Dermis blood vessel endothelial cell (primary cell): ENCODE measurements around the gene NME8. TPM values are rescaled to one million over a fixed set of nuclear protein-coding genes. Genes with fewer than 3 reads are reported as not detected.
"Not testable (repeated sequence)": the region's sequence is repeated elsewhere in the genome, so short reads cannot be mapped to it uniquely, and the experiment has no call there.

ENCODE experiments used
- DNase-seq: peaks from one replicate; pipeline ENCODE4 v3.0.0; 2010
- total RNA-seq: library from RNA; depleted of rRNA; stranded (reverse); fragments of >200 nt; gene quantifications from 2 replicates; pipeline ENCODE4 v1.2.3, GENCODE V29; 2014

NME8 gene, protein sequence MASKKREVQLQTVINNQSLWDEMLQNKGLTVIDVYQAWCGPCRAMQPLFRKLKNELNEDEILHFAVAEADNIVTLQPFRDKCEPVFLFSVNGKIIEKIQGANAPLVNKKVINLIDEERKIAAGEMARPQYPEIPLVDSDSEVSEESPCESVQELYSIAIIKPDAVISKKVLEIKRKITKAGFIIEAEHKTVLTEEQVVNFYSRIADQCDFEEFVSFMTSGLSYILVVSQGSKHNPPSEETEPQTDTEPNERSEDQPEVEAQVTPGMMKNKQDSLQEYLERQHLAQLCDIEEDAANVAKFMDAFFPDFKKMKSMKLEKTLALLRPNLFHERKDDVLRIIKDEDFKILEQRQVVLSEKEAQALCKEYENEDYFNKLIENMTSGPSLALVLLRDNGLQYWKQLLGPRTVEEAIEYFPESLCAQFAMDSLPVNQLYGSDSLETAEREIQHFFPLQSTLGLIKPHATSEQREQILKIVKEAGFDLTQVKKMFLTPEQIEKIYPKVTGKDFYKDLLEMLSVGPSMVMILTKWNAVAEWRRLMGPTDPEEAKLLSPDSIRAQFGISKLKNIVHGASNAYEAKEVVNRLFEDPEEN
- total RNA-seq: not detected in 2 replicates

DNA sequence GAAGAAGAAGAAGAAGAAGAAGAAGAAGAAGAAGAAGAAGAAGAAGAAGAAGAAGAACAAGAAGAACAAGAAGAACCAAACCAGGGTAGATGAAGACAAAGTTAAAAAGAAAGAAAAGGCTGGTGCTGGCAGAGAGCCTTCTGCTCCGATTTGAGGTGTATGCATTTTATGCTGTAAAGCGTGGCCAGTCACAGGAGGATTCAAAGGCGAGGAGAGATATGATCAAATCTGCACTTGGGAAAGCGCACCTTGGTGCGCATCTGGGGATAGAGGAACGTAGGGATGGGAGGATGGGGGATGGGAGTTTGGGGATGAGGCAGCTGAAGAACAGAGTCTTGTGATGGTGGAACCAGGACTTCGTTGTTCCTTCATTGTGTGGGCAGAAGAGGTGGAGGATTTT is at the start of gene NME8:
Gene NME8 (plus strand): TSS at position 301 of the 400 bp plus-strand sequence. CDS start 1,670 bp downstream, outside the sequence.
- DNase-seq: no peak

GRCh38 chr7:37806152-37806551 is 42.2 kb upstream of the NME8 start:
- DNase-seq: no peak

- not testable (repeated sequence) for DNase-seq
These were observed 36.2 kb upstream of the NME8 start for GRCh38 chr7:37812161-37812580.

DNA sequence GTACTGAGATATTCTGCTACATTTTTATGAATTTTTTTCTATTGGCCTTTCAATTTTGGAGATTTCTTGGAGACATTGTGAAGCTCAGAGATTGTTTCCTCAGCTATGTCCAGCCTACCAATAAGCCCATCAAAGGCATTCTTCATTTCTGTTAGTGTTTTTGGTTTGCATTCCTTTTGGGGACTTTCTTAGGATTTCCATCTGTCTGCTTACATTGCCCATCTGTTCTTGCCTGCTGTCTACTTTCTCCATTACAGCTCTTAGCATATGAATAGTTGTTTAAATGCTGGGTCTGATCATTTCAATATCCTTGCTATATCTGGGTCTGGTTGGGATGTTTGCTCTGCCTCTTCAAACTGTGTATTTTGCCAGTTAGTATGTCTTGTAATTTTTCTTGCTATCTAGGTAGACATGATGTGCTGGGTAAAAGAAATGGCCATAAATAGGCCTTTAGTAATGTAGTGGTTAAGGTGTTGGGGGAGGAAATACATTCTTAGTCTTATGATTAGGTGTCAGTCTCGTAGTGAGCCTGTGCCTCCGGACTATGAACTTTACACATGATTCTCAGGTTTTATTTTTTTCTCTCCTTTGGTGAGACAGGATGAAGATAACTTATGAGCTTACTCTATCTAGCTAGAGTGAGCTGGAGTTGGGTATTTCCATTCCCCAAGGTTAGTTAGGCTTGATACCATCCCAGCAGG is 32.6 kb upstream of the NME8 start:
- no peak for DNase-seq

DNA sequence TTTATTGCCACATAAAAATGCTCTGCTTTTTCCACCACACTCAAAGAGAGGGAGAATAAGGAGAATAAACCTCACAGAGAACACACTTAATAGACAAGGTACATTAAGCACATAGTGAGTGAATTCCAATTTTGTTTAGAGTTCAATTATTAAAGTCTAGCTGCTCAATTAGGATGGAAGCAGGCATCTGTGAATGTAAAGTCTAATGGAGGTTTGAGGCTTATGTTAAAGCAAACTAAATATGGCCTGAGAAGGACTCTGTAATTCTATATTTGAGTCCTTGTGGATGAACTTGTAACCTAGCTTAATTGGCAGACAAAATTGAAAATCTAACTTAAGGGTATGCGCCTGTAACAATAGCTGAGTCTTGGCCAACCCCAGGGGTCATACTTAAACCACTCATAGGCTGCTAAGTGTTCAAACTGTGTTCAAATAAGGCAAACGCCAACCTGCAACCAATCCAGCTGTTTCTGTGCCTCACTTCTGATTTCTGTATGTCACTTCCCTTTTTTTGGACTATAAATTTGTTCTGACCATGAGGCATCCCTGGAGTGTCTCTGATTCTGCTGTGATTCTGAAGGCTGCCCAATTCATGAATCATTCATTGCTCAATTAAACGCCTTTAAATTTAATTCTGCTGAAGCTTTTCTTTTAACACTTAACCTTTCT is 31.3 kb upstream of the NME8 start:
- no peak for DNase-seq

DNA sequence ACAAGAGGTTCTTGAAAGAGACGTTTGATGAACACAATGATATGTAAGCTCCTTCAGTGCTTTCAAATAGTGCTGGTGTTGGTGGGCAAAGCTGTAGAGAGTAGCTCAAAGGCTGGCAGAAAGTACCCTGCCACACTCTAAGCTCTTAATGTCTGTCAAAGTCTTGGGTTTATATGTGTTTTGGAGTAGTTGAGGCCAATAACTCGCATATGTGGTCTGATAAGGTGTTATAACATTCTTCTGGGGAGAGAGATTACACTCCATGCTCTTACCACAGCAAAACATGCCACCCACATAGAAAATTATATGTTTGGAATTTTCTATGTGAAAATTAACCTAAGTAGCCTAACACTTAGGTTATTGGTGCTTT is 30.8 kb upstream of the NME8 start:
- DNase-seq: no peak

DNA sequence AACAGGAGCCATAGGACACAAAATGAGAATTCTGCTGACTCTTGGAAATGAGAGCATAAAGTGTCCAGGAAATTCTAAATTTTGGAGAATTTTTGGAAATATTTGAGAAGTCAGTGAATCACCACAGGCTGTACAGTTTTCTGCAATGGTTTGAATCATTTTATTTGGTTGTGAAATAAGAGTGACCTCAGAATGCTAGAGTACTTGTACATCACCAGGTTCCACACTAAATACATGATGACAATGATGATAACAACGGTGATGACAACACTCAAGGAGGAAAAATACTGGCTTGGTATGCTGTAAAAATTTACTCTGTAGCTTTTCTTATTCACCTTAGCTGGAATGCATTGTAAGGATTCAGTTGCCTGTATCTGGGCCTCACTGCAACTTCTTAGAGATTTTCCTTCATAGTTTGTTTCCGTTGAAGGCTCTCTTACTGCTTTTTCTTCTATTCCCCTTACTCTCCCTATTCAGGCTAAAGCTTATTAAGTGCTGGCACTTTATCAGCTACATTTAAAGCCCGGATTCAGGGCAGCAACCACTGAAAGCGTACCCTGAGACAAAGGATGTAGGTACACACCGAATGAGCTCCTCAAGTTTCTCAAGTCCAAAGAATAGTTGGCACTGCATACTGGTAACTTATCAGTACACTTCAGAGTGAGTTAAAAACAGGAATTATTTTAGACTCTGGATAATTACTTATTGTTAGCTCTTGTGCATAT is 30.2 kb upstream of the NME8 start:
- no peak for DNase-seq

- no peak for DNase-seq
These were observed 27.5 kb upstream of the NME8 start for GRCh38 chr7:37820708-37821468.

- DNase-seq: no peak
These were observed 25.5 kb upstream of the NME8 start for GRCh38 chr7:37822946-37823345.

DNA sequence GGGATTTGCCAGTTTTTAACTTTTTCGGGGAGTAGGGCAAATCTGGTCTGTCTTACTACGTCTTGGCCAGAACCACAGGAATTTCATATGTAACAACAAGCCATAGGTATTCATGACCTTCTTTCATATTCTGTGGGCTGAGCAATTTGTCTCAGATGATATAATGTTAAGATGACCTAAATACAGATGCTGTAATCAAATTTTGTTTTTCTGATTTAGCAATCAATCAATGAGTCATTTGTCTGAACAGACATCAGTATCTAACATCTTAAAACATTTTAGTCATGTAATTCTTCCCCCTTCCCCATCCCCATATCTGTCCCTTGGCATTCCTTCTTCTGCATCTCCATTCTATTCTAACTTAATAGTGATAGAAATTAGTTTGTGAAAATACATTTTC is 24.8 kb upstream of the NME8 start:
- DNase-seq: no peak

DNA sequence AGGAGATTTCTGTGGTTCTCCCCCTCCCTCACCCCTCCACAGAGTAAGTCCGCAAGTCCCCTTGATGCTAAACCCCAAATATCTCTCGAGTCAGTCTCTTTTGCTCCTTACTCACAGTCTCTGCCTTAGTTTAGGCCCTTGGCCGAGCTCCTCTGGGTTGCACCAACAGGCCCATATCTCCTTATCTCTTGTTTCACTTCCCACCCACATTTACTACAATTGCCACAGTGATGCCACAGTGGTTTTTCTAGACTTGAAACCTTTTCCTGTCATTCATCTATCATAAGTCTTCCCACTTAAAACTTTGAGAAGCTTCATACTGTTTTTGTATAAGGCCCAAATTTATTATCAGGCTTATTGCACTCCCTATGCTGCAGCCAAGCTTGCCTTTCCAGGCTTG is 23.4 kb upstream of the NME8 start:
- no peak for DNase-seq

GRCh38 chr7:37826825-37827224 is 21.6 kb upstream of the NME8 start:
- DNase-seq: no peak

- no peak for DNase-seq
These were observed 17.2 kb upstream of the NME8 start for GRCh38 chr7:37831244-37831643.

DNA sequence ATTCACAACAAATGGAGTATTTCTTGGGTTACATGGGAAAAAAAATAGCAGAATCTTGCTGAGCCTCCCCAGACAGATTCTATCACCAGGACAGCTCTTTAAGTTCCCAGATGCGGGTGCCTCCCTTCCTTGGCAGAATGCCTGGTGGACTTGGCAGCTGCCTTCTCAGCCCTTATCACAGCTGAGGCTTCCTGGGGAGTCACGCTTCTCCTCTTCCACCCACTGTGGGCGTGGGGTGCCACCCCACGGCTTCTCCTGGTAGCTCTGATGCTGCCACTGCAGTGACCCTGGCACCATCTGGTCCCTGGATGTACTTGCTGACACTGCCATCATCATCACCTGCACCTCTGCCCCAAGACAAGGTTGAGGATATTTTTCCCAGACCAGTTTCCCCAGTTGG is 16.2 kb upstream of the NME8 start:
- DNase-seq: peak; percentile 36

DNA sequence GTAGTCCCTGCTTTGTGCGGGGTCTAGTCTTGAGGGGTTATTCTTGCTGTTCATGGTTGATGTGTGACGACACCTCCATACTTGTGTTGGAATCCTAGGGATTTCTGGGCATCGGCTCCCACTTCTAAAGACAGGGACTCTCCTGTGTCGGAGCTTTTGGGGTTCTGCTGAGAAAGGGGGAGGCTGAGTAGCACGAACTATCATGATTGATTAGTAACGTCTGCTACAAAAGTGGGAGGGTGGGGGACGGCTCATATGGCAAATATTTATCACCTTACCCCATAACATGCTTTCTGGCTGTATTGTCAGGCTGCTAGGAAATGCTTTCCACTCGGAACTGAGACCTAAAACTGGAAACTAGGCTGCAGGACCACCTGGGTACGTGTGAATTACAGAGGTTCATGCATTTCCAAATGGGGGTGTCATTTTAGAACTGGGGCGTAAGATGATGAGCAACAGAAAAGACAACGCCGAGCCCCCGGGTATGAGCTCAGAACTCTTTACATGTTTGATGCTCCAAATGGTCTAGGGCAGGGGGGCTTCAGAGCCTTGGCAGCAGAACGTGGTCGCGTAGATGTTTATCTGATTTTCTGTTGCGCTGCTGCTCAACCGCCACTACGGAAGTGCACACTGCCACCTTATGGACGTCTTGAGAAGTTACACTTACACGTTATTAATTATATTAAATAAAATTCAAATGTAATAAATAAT is 15.1 kb upstream of the NME8 start:
- DNase-seq: peak; percentile 71

DNA sequence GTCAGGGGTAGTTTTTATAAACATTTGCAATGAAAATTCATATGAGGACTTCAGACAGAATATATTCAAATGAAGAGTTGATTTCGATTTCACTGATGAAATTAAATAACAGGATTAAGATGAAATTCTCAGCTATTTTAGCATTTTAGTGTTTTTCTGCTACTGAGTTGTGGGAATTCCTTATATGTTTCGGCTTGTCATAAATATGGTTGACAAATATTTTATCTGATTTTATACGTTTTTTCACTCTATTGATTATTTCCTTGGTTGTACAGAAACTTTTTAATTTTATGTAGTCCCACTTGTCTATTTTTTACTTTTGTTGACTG is 14.6 kb upstream of the NME8 start:
- no peak for DNase-seq

DNA sequence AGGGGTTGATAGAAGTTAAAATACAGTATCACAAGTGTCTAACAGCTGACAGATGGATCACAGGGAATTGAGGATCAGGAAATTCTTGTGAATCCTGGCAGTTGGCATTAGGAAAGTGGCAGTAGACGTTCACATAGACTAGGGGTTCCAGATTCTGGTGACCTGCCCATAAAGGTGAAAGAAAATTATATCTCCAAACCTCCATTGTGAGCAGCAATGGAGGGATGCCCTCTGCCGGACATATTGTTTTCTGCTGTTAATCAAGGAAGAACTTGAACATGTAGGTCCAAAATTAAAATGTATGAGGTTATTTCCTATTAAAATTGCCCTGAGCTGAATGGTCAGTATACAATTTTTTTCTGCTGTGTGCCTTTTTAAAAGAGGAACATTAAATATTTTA is 5.1 kb downstream of the NME8 start:
- DNase-seq: peak; percentile 11

GRCh38 chr7:37882086-37882485 is 33.7 kb downstream of the NME8 start:
- DNase-seq: no peak

DNA sequence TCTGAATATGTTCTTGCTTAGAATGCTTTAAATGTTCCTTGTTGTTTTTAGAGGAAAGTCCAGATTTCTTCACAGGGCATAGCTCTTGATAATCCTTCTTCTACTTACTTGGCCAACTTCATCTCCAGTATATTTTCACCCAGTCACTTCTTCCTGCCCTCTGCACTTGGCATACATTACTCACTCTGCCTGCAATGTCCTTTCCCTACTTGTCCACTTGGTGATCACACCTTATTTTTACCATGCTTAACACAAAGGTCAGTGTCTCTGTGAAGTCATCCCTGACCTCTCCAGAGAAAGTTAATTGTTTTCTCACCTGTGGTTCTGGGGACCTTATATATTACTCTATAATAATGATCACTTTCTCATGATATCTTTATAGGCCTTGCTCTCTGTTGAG is 45.0 kb downstream of the NME8 start:
- no peak for DNase-seq

DNA sequence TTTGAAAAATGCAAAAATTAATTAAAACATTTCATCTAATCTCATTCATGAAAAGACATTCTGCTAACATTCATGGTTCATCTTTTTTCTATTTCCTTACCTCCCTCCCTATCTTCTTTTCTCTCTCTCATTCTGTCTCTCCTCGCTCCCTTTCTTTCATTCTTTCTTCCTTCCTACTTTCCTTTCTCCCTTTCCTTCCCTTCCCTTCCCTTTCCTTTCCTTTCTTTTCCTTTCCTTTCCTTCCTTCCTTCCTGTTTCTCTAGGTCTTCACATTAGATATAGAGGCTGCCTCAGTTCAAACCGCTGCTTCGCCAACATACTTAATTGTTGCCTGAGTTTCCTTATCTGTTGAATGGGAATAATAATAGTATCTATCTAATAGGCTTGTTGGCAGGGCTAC is 46.3 kb downstream of the NME8 start:
- no peak for DNase-seq

DNA sequence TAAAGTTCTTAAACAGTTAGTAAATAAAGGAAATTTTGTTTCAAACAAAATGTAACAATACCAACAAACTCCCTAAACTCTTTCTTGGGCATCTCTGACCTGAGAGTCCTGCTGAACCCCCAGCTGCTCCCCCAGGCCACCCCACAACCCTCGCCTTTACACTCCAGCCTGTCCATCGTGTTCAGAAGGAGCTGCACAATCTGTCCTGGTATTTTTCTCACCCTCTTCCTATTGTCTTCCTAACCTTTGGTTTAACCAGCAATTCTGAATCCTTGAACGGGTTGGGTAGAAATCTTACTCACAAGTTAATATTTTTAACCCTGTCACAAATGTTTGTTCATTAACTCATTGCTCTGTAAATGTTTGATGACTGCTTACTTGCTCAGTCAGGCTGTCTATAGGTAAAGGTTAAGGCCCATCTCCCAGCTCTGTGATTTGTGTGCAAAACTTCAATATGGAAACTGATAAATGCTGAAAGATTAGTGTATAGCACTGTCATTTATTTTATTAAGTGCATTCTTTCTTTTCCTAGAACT is 51.4 kb downstream of the NME8 start:
- no peak for DNase-seq
